HG02610 (cell line): Measurements from ENCODE around the gene USP47.

Experiments
- ATAC-seq: cut with Tn5 transposase; IDR thresholded peaks from one replicate; pipeline ENCODE4 v1.9.1; 2021; ENCODE audit warnings: mild to moderate bottlenecking, moderate library complexity; ENCODE audit not compliant: unreplicated experiment

Gene USP47, protein sequence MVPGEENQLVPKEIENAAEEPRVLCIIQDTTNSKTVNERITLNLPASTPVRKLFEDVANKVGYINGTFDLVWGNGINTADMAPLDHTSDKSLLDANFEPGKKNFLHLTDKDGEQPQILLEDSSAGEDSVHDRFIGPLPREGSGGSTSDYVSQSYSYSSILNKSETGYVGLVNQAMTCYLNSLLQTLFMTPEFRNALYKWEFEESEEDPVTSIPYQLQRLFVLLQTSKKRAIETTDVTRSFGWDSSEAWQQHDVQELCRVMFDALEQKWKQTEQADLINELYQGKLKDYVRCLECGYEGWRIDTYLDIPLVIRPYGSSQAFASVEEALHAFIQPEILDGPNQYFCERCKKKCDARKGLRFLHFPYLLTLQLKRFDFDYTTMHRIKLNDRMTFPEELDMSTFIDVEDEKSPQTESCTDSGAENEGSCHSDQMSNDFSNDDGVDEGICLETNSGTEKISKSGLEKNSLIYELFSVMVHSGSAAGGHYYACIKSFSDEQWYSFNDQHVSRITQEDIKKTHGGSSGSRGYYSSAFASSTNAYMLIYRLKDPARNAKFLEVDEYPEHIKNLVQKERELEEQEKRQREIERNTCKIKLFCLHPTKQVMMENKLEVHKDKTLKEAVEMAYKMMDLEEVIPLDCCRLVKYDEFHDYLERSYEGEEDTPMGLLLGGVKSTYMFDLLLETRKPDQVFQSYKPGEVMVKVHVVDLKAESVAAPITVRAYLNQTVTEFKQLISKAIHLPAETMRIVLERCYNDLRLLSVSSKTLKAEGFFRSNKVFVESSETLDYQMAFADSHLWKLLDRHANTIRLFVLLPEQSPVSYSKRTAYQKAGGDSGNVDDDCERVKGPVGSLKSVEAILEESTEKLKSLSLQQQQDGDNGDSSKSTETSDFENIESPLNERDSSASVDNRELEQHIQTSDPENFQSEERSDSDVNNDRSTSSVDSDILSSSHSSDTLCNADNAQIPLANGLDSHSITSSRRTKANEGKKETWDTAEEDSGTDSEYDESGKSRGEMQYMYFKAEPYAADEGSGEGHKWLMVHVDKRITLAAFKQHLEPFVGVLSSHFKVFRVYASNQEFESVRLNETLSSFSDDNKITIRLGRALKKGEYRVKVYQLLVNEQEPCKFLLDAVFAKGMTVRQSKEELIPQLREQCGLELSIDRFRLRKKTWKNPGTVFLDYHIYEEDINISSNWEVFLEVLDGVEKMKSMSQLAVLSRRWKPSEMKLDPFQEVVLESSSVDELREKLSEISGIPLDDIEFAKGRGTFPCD (N-terminal part only)

DNA sequence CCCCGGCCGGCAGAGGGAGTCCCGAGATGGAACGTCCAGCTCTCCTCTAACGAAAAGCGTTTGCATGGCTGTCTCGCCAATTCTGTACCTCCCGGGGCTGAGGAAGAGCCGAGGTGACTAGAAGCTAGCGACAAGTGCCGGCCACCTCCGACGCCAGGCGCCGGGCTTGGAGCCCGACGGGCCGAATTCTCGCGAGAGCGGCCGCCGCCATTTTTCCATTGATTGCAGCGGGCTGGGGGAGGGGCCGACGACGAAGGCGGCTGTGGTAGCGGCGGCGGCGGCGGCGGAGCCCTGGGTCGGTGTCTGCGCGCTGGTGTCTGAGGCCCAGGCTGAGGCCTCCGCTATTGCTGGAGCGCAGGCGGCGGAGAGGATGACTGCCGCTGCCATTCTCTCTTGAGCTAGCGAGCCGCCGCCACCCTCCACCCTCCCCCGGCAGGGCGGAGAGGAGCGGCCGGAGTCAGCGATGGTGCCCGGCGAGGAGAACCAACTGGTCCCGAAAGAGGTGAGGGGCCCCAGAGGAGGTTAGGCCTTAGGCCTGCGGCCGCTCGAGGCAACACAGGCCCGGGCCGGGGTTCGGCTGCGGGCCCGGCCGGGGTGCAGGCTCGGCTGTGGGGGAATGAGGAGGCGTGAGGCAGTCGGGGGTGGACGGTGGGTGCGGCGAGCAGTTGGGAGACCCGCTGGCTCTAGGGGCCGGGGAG is at the start of gene USP47:
TSS of gene USP47 (plus strand) at position 250 of the 698 bp plus-strand sequence. CDS start at position 464, 214 bp downstream.
- ATAC-seq: peak; percentile 71

DNA sequence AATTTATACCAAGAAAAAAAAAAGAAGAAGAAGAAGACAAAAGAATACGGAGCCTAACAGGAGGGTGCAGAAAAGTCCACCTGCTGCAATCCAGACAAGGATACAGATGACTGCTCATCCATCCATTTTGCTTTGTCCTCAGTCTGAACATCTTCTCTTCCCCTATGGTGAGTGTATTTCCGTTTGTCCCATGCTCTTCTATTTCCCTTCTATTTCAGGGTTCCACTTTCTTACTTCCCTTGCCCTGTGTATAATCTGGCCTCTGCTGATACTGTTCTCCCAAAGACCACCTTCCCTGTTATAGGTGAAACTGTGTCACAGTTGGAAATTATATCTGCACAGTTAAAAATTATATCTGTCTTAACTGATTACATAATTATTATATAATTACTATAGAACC is 48.7 kb upstream of the USP47 start:
- no peak for ATAC-seq

- peak; percentile 63 for ATAC-seq
These were observed 43.0 kb upstream of the USP47 start for GRCh38 chr11:11798586-11799438.

GRCh38 chr11:11805228-11805627 is 36.5 kb upstream of the USP47 start:
- no peak for ATAC-seq

GRCh38 chr11:11806074-11806473 is 35.7 kb upstream of the USP47 start:
- no peak for ATAC-seq

DNA sequence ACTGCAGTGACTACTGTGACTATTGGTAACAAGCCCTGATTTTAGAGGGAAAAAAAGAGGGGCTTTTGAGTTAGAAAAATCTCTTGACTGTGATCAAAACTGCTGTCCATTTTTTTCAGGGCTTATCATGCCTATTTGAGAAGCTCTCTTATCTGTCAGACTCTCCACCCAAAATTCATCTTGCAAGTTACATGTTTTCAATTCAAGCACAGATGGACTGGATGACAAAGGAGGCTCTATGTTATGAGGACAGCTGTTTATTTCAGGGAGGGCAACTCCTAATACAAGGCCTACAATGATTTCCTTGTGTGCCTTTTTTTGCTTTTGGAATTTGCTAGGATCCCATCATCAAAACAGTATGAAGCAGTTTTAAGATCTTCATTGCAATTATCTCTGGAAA is 35.2 kb upstream of the USP47 start:
- ATAC-seq: no peak

- no peak for ATAC-seq
These were observed 33.7 kb upstream of the USP47 start for GRCh38 chr11:11807811-11808782.

DNA sequence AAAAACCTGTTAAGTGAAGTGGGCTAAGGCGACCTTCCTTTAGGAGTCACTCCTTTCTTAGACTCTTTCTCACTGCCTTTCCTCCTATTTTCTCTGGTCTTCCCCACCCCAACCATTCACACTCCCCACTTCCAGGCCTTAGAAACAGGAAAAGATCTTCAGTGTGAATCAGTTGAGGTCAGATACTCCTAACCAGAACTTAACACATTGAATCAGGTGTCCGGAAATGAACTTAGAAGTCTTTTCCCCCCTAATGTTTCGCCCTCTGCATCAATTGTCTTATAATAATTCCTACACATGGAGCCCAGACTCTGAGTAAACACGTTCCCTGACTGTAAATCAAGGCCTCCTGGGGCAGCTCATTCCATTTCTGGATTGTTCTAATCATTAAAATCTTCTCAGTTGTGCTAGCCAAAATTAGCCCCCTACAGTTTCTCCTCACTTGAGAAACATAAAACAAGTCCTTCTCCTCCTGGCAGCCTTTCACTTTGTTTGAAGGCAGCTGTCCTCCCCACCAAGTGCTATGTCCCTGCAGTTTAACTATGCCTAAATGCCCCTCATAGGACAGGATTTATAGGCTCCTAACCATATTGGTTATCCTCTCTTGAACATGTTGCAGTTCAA is 32.7 kb upstream of the USP47 start:
- ATAC-seq: no peak

DNA sequence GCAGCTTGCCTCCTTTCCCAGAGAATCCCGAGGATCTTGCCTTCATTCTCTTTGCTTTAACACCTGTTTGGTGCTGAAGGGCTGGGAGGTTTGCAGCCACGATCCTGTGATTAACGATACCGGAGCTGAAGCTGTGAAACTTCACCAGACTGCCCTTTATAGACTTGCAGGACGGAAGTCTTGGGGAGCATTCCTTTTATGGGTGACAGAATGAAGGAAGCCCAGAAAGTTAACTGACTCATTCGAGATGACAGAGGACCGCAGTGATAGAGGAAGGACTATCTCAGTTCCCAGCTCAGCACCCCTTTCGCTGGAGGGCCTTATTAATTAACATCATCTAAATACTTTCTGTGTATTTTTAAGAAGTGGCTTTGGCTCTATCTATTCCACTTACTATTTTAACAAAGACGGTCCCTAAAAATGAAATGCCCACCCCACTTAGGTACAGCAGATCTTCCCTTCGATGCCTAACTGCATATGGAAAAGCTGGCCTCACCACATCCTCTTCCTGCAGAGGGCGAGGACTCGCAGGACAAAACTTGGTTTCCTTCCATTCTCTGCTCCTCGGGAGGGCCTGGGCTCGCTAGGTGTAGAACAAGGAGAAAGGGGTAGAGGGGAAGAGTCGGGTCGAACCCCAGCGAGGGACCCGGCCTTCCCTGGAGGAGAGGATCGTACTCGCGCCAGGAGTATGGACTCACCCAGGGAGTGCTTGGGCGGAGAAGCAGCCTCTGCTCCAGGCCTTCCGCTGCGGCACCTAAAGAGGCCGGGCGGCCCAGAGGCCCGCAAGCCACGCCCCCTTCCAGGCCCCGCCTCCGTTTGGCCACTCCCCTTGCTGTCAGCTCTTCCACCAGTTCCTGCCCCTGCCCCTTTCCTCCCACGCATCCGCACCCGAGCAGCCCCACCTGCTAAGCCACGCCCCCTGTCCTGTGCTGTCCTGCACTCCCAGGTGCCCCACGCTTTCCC is 30.7 kb upstream of the USP47 start:
- no peak for ATAC-seq

DNA sequence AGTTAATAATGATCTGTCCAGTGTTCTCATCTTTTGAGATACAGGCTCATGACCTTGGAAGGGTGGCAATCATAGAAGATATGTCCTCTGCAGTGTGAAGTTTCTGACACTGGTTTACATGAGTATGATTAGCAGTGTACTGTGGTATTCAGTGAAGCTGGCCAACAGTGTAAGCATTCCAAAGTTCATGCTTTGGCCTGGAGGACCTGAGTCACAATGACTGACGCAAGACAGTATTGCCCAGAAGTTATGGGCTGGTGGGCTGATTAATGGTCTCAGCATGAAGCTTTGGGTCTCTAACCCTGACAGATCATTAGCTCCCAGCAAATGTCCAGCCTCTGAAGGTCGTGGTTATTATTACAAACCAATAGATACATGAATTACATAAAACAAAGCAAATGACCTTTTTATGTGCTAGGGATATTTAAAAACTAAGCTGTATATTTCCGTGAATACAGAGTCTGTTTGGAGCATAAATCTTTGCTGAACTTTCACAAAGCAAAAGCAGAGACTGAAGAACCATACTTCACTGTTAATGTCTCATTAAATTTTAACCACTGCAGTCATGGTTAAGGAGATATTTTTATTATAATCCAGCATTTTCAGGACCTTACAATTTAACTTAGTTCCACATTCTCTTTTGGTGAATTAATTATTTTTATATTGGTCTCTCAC is 28.3 kb upstream of the USP47 start:
- ATAC-seq: no peak

GRCh38 chr11:11814614-11815452 is 26.9 kb upstream of the USP47 start:
- ATAC-seq: no peak

GRCh38 chr11:11816511-11817314 is 25.1 kb upstream of the USP47 start:
- ATAC-seq: no peak

- no peak for ATAC-seq
These were observed 23.8 kb upstream of the USP47 start for GRCh38 chr11:11817957-11818356.

DNA sequence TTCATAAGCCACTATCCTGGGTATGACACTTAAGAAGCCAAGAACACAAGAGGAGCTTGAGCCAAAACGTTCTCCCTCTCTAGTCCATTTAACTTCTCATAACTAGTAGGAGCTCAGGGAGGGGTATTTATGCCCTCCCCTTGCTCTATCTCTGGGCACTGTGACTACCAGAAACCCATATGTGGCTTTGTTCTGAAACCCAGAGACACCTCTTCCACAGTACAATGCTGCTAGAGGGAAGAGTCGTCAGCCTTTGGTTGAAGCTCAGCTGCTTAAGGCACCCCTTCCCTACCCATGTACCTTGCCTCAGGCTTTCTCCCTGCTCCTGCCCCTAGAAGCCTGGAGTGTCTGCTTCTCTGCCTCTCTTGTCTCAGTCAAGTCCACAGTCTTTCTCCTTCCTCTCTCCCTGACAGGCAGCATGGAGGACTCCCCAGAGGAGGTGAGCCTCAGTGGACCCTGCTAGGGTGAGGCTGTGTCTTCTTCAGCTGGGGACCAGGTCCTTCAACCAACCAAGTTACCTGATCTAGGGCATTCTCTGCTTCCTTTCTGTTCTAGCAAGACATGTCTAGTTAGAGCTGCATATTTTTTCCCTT is 23.1 kb upstream of the USP47 start:
- no peak for ATAC-seq
